ENCODE data around the gene AUTS2.

DNA sequence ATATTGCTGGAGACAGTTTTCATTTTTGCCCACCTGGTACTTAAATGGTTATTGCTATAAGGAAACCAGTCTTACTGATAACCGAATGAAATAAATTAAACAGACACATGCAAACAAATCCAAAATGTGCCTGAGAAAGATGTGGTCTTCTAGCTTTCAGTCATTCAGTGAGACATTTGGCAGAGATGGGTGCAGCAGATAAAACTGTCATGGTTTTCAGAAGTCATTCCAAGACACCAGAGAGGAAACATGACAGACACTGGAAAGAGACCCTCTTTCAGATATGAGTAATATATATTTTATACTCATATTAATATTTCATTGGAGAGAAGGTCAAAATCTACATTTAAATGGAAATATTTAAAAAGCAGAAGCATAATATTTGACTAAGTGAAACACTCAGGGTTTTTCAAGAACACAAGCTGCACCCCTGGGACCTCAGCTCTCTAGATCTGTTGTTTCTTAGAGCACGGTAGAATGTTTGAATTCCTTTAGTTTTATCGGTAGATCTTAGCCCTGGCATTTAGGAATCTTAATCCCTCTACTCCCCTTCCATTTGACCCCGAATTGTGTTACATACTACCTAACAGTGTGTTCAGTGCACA, 246.1 kb downstream of the AUTS2 start:
- no peak for TF ChIP-seq CTCF (IDR thresholded peaks at IDR 0.05 in 2 of 3, conservative IDR thresholded peaks at IDR 0.05 in 1 of 3; ENCODE audit: insufficient read depth in 2 of 3, low read depth in 1 of 3, low read length in 3 of 3)
- TF ChIP-seq TCF7 (IDR thresholded peaks at IDR 0.05; ENCODE audit: borderline replicate concordance) = no peak
- no peak for TF ChIP-seq POLR2A (conservative IDR thresholded peaks at IDR 0.05)
- no peak for TF ChIP-seq POLR2AphosphoS5 (IDR thresholded peaks at IDR 0.05; ENCODE audit: control insufficient read depth, insufficient read depth, low read depth, low read length)
- TF ChIP-seq, protein P1, sequence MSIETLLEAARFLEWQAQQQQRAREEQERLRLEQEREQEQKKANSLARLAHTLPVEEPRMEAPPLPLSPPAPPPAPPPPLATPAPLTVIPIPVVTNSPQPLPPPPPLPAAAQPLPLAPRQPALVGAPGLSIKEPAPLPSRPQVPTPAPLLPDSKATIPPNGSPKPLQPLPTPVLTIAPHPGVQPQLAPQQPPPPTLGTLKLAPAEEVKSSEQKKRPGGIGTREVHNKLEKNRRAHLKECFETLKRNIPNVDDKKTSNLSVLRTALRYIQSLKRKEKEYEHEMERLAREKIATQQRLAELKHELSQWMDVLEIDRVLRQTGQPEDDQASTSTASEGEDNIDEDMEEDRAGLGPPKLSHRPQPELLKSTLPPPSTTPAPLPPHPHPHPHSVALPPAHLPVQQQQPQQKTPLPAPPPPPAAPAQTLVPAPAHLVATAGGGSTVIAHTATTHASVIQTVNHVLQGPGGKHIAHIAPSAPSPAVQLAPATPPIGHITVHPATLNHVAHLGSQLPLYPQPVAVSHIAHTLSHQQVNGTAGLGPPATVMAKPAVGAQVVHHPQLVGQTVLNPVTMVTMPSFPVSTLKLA (conservative IDR thresholded peaks at IDR 0.05) = no peak
- TF ChIP-seq GATAD2A (IDR thresholded peaks at IDR 0.05) = no peak
